ENCODE measurements around the gene TRPC3. TPM values are rescaled to one million over a fixed set of nuclear protein-coding genes. Genes with fewer than 3 reads are reported as not detected.

The TRPC3 gene
- total RNA-seq, 3 donors from 2014 or later, result 0.17 to 1.0 (median 0.51) TPM

DNA sequence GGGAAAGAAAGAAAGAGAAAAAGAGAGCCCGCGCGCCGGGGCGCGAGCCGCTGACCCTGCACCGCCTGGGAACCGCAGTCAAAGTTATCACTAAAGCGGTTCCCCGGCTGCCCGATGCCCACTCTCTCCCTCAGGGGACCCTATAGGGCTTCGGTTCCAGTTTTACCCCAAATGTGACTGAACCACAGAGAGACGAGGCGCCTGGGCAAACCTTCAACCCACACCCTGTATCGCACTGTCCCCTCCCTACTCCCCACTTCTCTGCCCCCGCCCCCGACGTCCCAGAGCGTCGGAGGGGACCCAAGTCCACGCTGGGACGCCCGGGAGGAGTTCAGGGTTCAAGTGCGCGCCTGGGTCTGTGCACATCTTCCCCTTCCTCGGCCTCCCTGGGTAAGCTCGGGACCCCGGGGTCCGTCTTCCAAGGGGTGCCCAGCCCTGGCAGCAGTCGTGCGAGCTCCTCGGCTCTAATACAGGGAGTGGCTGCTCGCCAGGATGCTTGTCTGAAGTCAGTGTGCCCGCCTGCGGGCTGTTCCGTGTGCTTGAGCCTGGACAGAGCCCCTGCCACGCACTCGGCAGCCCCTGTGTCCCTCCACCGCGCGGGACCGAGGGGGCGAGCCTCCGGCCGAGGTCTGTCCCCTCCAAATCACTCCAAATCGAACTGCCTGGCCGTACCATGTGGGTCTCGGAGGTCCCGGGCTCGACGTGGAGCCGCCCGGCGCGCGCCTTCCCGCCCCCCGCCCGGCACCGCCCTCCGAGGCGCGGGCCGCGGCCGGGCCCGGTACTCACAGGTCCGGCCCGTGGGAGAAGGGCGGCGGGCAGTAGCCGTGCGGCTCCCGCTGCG is 960 bp downstream of the TRPC3 start:
- Histone ChIP-seq H3K4me1 (ENCODE audit: low read depth) (peaks cover 14% of the 10 kb centered on the region), H3K9me3 (no peaks in the 10 kb centered on the region), H3K36me3 (ENCODE audit: low read depth) (no peaks in the 10 kb centered on the region), H3K4me3 (peak overlapping the region; percentile 26)
- ATAC-seq, result peak; percentile 47
- peak; percentile 46 to 51 (median 51) for DNase-seq
- intact Hi-C loops (cut with DNase I, micrococcal nuclease), result loop anchor here (2.0 to 10.0 kb wide), 2 partner anchors 52 to 294 kb away; no protein-coding TSS in a partner anchor
- TF ChIP-seq, protein P1, sequence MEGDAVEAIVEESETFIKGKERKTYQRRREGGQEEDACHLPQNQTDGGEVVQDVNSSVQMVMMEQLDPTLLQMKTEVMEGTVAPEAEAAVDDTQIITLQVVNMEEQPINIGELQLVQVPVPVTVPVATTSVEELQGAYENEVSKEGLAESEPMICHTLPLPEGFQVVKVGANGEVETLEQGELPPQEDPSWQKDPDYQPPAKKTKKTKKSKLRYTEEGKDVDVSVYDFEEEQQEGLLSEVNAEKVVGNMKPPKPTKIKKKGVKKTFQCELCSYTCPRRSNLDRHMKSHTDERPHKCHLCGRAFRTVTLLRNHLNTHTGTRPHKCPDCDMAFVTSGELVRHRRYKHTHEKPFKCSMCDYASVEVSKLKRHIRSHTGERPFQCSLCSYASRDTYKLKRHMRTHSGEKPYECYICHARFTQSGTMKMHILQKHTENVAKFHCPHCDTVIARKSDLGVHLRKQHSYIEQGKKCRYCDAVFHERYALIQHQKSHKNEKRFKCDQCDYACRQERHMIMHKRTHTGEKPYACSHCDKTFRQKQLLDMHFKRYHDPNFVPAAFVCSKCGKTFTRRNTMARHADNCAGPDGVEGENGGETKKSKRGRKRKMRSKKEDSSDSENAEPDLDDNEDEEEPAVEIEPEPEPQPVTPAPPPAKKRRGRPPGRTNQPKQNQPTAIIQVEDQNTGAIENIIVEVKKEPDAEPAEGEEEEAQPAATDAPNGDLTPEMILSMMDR (IDR thresholded peaks at IDR 0.05), result no peak

- Histone ChIP-seq H3K4me1 (ENCODE audit: low read depth) (peaks cover 14% of the 10 kb centered on the region), H3K4me3 (no peak overlapping the region), H3K36me3 (ENCODE audit: low read depth) (no peaks in the 10 kb centered on the region), H3K9me3 (no peaks in the 10 kb centered on the region)
- peak; percentile 85 for ATAC-seq
- intact Hi-C loops (cut with DNase I, micrococcal nuclease), result loop anchor here (2.0 to 10.0 kb wide), 2 partner anchors 53 to 295 kb away; no protein-coding TSS in a partner anchor
- TF ChIP-seq, protein P1 (IDR thresholded peaks at IDR 0.05), result peak; percentile 67
- DNase-seq, result peak; percentile 77 to 89 (median 88)
These were observed 1.6 kb downstream of the TRPC3 start for GRCh38 chr4:121950212-121950679.

- intact Hi-C loops (cut with DNase I, micrococcal nuclease), result no loop called here
- Histone ChIP-seq H3K4me3 (no peak overlapping the region), H3K4me1 (ENCODE audit: low read depth) (peaks cover 14% of the 10 kb centered on the region), H3K36me3 (ENCODE audit: low read depth) (no peaks in the 10 kb centered on the region), H3K9me3 (no peaks in the 10 kb centered on the region)
- ATAC-seq (no peak), DNase-seq (no peak)
- TF ChIP-seq, protein P1 (IDR thresholded peaks at IDR 0.05), result no peak
These were observed 5.2 kb downstream of the TRPC3 start for GRCh38 chr4:121946644-121947043.

DNA sequence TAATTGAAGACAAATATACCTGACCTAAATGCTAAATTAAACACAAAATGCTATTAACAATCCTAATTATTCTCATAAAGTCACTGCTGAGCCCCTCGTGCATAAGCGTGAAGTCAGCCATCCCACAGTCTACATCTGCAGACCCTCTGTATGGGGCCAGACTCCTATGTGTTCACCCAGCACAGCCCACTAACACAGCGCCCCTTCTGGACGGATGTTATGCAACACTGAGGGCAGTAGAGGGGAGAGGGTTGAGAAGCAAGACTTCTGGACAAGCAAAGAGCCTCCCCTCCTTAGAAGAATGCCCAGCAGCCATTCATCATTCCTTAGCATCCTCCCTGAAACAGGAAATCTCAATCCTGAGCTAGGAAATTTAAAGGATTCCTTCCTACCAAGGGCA is 7.9 kb downstream of the TRPC3 start:
- Histone ChIP-seq H3K4me3 (no peak overlapping the region), H3K4me1 (ENCODE audit: low read depth) (no peaks in the 10 kb centered on the region), H3K9me3 (no peaks in the 10 kb centered on the region), H3K36me3 (ENCODE audit: low read depth) (no peaks in the 10 kb centered on the region)
- intact Hi-C loops (cut with DNase I, micrococcal nuclease), result no loop called here
- ATAC-seq (no peak), DNase-seq (no peak)
- TF ChIP-seq, protein P1 (IDR thresholded peaks at IDR 0.05), result no peak

- ATAC-seq, result no peak
- Histone ChIP-seq H3K9me3 (no peaks in the 10 kb centered on the region), H3K36me3 (ENCODE audit: low read depth) (no peaks in the 10 kb centered on the region), H3K4me3 (no peak overlapping the region), H3K4me1 (ENCODE audit: low read depth) (no peaks in the 10 kb centered on the region)
- intact Hi-C loops (cut with DNase I, micrococcal nuclease), result no loop called here
- no peak for DNase-seq
- TF ChIP-seq, protein P1 (IDR thresholded peaks at IDR 0.05), result no peak
These were observed 12.2 kb downstream of the TRPC3 start for GRCh38 chr4:121939690-121940089.
